Activated naive CD4-positive, alpha-beta T cell treated with anti-CD3 and anti-CD28 coated beads for 36 hours (primary cell): ENCODE results near the gene FER1L5. TPM values are rescaled to one million over a fixed set of nuclear protein-coding genes. Genes with fewer than 3 reads are reported as not detected.
"Not testable (repeated sequence)": the region's sequence is repeated elsewhere in the genome, so short reads cannot be mapped to it uniquely, and the experiment has no call there.

Experiments used
- CTCF ChIA-PET: fragments of 350-600 bp; sonication (Branson Sonifier 250); formaldehyde crosslinking; loops from one replicate; lab custom pipeline; 2021; ENCODE audit warnings: antibody characterized with exemption; lab: Charles Lee
- DNase-seq: peaks from one replicate; pipeline ENCODE4 v3.0.0-alpha.2; 2020
- H3K27ac Mint-ChIP-seq: one replicate; pipeline ENCODE4 v1.8.0; 2021; ENCODE audit warnings: mild to moderate bottlenecking, mixed read lengths
- H3K27me3 Mint-ChIP-seq: one replicate; pipeline ENCODE4 v1.8.0; 2021; ENCODE audit warnings: low read depth, mixed read lengths
- H3K36me3 Mint-ChIP-seq: one replicate; pipeline ENCODE4 v1.8.0; 2021; ENCODE audit warnings: low read depth, mixed read lengths
- H3K4me1 Mint-ChIP-seq: one replicate; pipeline ENCODE4 v1.8.0; 2021; ENCODE audit warnings: low read depth, mixed read lengths
- H3K4me3 Mint-ChIP-seq: one replicate; pipeline ENCODE4 v1.8.0; 2021; ENCODE audit warnings: mild to moderate bottlenecking, moderate library complexity, mixed read lengths
- H3K9me3 Mint-ChIP-seq: one replicate; pipeline ENCODE4 v1.8.0; 2021; ENCODE audit warnings: mixed read lengths
- intact Hi-C: fragments of 100-400 bp; cut with micrococcal nuclease; formaldehyde crosslinking; loops from one replicate; pipeline ENCODE4 v1.15.1; 2023
- total RNA-seq, 2 experiments: library from RNA; stranded (reverse); gene quantifications; one replicate each; pipeline ENCODE4 v1.2.3, GENCODE V29; 2021

The FER1L5 gene
- total RNA-seq, 2 experiments from 2014 or later, result not detected

DNA sequence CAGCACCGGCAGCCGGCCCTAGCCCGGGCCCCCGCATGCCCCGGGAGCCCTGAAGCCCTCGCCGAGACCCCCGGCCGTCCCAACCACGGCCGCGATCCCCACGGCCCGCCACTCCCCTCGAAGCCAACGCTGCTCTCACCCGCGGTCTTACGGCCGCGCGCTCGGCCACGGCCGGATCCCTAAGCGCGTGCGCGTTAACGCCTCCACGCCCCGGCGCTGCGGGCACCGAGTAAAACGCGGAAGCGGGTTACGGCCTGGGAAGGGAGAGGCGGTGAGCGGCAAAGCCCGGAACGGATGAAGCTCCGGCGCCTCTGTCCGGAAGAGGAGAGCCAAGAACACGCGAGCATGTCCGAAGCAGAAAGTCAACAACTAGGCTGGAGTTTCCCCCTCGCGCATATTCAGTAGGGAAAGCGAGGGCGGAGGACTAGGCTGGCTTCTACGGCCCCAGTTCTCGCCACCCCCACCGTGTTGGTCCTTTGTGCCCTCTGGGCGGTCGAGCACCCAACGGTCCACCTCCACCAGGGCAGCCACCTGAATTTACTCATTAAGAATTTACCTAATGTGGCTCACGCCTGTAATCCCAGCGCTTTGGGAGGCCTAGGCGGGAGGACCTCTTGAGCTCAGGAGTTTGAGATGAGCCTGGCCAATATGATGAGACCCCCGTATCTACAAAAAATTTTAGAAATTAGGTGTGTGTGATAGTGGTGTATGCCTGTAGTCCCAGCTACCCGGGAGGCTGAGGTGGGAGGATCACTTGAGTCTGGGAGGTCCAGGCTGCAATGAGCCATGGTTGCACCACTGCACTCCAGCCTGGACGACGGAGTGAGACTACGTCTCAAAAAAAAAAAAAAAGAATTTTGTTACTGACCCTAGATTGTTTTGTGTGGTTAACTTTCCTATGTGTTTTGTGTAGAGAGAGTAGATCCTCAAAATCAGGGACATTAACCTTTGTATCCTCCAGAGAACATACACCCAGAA, 4.1 kb upstream of the FER1L5 start, which contains the start of gene KANSL3:
KANSL3 (minus strand) TSS at position 169 of the 978 bp plus-strand sequence. CDS start 1,177 bp downstream, outside the sequence.
- peak; percentile 92 for DNase-seq
- intact Hi-C loops, result loop anchor here (1.0 to 5.0 kb wide), 9 partner anchors 21 to 331 kb away; partner anchors contain the start of genes ANKRD39, ARID5A, CNNM3 and CNNM4
- CTCF ChIA-PET, result interaction anchor here (1.4 to 1.8 kb wide), 2 partner anchors 125 to 162 kb away, joined by 3 to 5 read pairs; no protein-coding TSS in a partner anchor
- peaks cover 31% of the 10 kb centered on the region for H3K4me1 Mint-ChIP-seq
- H3K36me3 Mint-ChIP-seq, result peaks cover 24% of the 10 kb centered on the region
- peak within 1 kb of the TSS; percentile 93 for H3K4me3 Mint-ChIP-seq
- no peaks in the 10 kb centered on the region for H3K27me3 Mint-ChIP-seq
- H3K9me3 Mint-ChIP-seq, result no peaks in the 10 kb centered on the region
- peak within 1 kb of the TSS; percentile 85 for H3K27ac Mint-ChIP-seq

DNA sequence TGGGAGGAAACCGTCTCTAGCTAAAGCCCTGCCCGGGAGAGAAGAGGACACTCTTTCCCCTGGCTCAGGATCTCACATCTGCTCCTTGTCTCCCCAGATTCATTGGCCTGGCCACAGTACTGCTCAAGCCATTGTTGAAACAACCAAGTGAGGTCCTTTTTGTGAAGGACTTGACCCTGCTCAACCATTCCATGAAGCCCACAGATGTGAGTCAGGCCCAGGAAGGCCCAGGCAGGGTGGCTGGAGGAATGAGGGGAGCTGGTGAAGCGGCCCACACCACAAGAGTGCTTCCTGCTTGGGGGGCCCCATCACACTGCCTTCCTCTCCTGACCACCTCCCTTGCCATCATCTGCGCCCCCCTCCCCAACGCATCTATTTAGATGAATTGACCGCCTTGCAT, 5.1 kb downstream of the FER1L5 start:
- CTCF ChIA-PET, result no interaction called here
- Mint-ChIP-seq H3K36me3 (no peaks in the 10 kb centered on the region), H3K27ac (no peak overlapping the region), H3K9me3 (no peaks in the 10 kb centered on the region), H3K4me1 (no peaks in the 10 kb centered on the region), H3K27me3 (no peaks in the 10 kb centered on the region), H3K4me3 (no peak overlapping the region)
- intact Hi-C loops, result no loop called here
- DNase-seq, result no peak

DNA sequence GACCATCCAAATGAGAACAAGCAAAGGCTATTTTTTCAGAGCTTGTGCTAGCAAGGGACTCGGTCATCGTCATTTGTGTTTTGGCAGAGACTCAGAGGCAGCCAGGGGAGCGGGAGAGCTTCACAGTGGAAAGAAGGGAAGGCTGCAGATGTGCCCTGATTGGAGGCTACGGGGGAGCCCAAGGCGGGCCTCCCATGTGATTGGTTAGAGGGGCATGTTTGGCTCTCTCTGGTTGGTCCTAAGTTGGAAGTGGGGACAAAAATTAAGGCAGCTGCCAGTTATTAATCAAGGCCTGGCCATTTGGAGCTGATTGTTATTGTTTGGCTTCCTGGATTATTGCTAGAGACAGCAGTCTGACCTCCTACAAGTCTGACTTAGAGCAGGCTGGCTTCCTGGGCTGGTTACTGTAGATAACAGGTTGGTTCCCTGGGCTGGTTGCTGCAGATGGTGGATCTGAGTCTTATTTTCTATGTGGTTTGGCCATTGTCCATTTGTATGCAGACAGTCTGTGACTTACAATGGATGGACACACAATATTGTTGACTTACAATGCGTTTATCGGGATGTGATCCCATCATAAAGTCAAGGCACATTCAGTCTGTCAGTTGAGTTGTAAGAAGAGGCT, 5.9 kb downstream of the FER1L5 start:
- CTCF ChIA-PET, result no interaction called here

DNA sequence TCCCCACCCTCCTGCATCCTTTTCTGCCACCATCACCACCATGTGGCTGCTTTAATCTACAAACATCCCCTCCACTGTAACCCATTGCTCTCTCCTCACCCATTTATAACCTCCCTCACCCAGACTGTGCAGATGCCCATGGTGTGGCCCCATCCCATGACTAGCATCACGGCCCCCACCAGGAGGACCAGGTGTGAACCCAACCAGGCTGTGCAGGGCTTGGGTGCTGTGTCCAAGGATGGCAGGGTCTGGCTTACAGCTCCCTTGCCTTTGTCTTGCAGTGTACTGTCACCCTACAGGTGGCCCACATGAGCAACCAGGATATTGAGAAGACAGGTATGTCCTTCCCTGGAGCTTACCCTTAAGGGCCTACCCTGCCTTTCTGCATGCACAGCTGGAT, 6.8 kb downstream of the FER1L5 start:
- H3K4me1 Mint-ChIP-seq, result no peaks in the 10 kb centered on the region
- no peaks in the 10 kb centered on the region for H3K9me3 Mint-ChIP-seq
- DNase-seq, result no peak
- intact Hi-C loops, result no loop called here
- H3K27ac Mint-ChIP-seq, result no peak overlapping the region
- H3K27me3 Mint-ChIP-seq, result no peaks in the 10 kb centered on the region
- no peaks in the 10 kb centered on the region for H3K36me3 Mint-ChIP-seq
- H3K4me3 Mint-ChIP-seq, result no peak overlapping the region
- CTCF ChIA-PET, result no interaction called here

More for the DNA sequence above, 5.9 kb downstream of the FER1L5 start:
- no peaks in the 10 kb centered on the region for H3K9me3 Mint-ChIP-seq
- intact Hi-C loops, result no loop called here
- no peaks in the 10 kb centered on the region for H3K4me1 Mint-ChIP-seq
- no peak overlapping the region for H3K27ac Mint-ChIP-seq
- H3K27me3 Mint-ChIP-seq, result no peaks in the 10 kb centered on the region
- no peak overlapping the region for H3K4me3 Mint-ChIP-seq
- no peak for DNase-seq
- H3K36me3 Mint-ChIP-seq, result no peaks in the 10 kb centered on the region

DNA sequence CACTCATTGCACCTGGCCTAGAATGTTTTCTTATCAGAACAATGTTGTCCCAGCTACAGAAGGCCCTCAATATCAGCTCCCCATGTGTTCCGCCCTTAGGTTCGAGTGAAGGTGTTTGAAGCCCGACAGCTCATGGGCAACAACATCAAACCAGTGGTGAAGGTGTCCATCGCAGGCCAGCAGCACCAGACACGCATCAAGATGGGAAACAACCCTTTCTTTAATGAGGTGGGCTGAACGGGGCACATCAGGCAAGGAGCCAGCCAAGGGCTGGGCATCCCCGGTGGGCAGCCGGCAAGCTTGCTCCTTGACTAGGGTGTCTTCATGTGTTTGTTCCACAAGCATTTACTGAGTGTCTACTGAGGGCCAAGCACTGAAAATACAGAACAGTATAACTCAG, 9.2 kb downstream of the FER1L5 start:
- Mint-ChIP-seq H3K4me1 (no peaks in the 10 kb centered on the region), H3K27ac (no peak overlapping the region), H3K36me3 (no peaks in the 10 kb centered on the region), H3K9me3 (no peaks in the 10 kb centered on the region), H3K4me3 (no peak overlapping the region), H3K27me3 (no peaks in the 10 kb centered on the region)
- DNase-seq, result no peak
- intact Hi-C loops, result no loop called here
- CTCF ChIA-PET, result interaction anchor here (0.6 kb wide), 2 partner anchors 154 to 290 kb away, joined by 3 to 4 read pairs; no protein-coding TSS in a partner anchor

DNA sequence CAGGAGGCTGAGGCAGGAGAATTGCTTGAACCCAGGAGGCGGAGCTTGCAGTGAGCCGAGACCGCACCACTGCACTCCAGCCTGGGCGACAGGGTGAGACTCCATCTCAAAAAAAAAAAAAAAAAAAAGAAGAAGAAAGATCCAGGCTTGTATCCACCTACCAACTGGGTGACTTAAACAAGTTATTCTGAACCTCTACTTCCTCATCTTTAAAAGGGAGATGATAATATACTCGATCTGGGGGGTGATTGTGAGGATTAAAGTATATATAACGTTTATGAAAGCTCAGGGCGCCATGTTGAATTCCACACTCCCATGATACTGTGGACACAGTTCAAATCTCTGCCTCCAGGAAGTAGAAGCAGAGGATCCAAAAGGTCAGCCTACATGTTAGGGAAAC, 12.2 kb downstream of the FER1L5 start:
- H3K9me3 Mint-ChIP-seq, H3K36me3 Mint-ChIP-seq, intact Hi-C loops, H3K4me3 Mint-ChIP-seq, H3K27me3 Mint-ChIP-seq, CTCF ChIA-PET, H3K27ac Mint-ChIP-seq, DNase-seq, H3K4me1 Mint-ChIP-seq: not testable (repeated sequence)

DNA sequence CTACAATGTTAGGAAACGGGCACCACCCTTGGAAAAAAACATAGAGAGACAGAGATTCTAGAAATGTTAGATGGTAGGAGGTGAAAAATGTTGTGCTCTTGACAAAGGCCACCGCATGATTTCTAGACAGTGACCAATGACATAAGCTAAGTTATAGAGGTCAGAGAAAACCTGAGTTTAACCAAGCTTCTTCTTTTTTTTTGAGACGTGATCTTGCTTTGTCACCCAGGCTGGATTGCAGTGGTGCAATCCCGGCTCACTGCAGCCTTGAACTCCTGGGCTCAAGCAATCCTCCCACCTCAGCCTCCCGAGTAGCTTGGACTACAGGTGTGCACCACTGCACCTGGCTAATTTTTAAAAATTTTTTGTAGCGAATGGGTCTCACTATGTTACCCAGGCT, 13.0 kb downstream of the FER1L5 start:
- no peaks in the 10 kb centered on the region for H3K36me3 Mint-ChIP-seq
- CTCF ChIA-PET, result no interaction called here
- H3K4me3 Mint-ChIP-seq, result no peak overlapping the region
- no peaks in the 10 kb centered on the region for H3K27me3 Mint-ChIP-seq
- intact Hi-C loops, result no loop called here
- no peaks in the 10 kb centered on the region for H3K4me1 Mint-ChIP-seq
- H3K27ac Mint-ChIP-seq, result no peak overlapping the region
- no peaks in the 10 kb centered on the region for H3K9me3 Mint-ChIP-seq
- no peak for DNase-seq

DNA sequence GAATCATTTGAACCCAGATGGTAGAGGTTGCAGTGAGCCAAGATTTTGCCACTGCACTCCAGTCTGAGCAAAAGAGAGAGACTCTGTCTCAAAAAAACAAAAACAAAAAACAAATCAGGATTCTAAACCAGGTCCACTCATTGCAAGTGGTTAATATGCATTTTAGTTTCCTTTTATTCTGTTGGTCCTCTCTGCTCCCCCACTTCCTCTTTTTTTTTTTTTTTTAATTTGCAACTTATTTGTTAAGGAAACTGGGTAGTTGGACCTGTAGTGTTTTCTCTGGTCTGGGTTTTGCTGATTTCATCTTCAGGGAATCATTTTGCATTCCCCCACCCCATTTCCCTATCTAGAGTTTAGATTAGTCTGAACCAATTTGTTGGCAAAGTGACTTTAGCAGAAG, 14.0 kb downstream of the FER1L5 start:
- Mint-ChIP-seq H3K4me3 (no peak overlapping the region), H3K4me1 (no peaks in the 10 kb centered on the region), H3K36me3 (no peaks in the 10 kb centered on the region), H3K27ac (no peak overlapping the region), H3K27me3 (no peaks in the 10 kb centered on the region), H3K9me3 (no peaks in the 10 kb centered on the region)
- DNase-seq, result no peak
- CTCF ChIA-PET, result interaction anchor here (0.7 kb wide), 1 partner anchor 141 kb away, joined by 4 read pairs; no protein-coding TSS in a partner anchor
- intact Hi-C loops, result no loop called here

DNA sequence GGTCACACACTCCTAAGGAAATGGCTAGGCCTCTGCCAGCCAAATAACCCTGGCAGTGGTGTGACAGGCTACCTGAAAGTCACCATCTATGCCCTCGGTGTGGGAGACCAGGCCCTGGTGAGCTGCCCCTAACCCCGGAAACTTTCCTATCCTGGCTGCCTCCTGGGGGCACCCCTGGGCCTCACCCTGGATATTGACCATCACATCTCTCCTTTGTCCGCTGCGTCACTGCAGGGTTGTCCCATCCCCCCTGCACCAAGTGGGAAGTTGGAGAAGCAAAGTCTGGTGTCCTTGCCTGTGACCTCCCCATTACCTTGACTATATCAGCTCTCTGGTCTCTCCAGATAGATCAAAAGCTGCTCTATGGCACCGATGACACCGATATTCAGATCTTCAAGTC, 18.8 kb downstream of the FER1L5 start:
- no peak overlapping the region for H3K4me3 Mint-ChIP-seq
- H3K4me1 Mint-ChIP-seq, result no peaks in the 10 kb centered on the region
- intact Hi-C loops, result no loop called here

DNA sequence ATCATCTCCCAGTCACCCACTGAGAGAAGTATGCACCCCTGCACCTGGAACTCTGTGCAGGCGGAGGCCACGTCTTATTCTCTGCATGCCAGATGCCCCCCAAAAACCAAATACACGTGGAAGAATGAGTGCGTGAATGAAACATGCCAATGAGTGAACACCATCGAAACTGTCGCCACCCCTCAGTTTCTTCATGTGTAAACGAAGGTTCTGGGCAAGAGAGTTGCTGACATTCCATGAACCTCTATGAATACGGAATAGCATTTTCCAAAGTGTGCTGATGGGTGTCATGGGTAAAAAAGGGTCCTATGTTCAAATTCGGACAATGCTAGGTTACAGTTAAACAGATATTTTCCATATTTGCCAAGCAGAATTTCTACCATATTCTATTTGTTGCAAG, 19.8 kb downstream of the FER1L5 start:
- Mint-ChIP-seq H3K4me3 (no peak overlapping the region), H3K27ac (no peak overlapping the region), H3K9me3 (no peaks in the 10 kb centered on the region), H3K36me3 (no peaks in the 10 kb centered on the region), H3K27me3 (no peaks in the 10 kb centered on the region), H3K4me1 (no peaks in the 10 kb centered on the region)
- CTCF ChIA-PET, result no interaction called here
- no peak for DNase-seq
- intact Hi-C loops, result no loop called here

More for the DNA sequence above, 18.8 kb downstream of the FER1L5 start:
- no peaks in the 10 kb centered on the region for H3K27me3 Mint-ChIP-seq
- CTCF ChIA-PET, result no interaction called here
- no peaks in the 10 kb centered on the region for H3K9me3 Mint-ChIP-seq
- no peak for DNase-seq
- H3K27ac Mint-ChIP-seq, result no peak overlapping the region
- no peaks in the 10 kb centered on the region for H3K36me3 Mint-ChIP-seq

DNA sequence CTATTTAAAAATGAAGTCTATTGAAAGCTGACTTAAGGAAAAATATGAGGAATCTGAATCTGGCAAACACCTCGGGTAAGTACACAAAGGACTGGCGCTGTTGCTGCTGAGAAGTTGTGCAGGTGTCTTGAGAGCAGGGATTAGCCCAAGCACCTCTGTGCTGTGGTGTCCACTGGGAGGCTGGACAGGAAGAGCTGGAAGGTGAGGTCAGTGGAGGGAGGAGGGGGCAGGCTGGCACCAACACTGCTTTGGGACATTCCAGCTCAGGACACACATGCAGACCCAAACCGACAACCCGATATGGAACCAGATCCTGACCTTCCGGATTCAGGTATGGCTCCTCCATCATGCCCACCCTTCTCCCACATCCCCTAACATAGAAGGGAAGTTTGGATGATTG, 20.6 kb downstream of the FER1L5 start:
- Mint-ChIP-seq H3K27ac (no peak overlapping the region), H3K9me3 (no peaks in the 10 kb centered on the region), H3K36me3 (no peaks in the 10 kb centered on the region)

DNA sequence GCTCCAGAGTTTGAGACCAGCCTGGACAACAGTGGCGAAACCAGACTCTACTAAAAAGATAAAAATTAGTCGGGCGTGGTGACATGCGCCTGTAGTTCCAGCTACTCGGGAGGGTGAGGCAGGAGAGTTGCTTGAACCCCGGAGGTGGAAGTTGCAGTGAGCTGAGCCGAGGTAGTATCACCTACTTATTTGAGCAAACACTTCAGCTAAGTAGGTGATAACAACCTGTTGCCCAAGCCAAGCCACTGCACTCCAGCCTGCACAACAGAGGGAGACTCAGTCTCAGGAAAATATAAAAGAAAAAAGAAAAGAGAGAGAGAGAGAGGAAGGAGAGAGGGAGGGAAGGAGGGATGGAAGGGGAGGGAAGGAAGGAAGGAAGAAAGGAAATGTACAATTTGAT, 21.3 kb downstream of the FER1L5 start:
- Mint-ChIP-seq H3K36me3 (no peaks in the 10 kb centered on the region), H3K4me1 (no peaks in the 10 kb centered on the region), H3K27ac (no peak overlapping the region), H3K27me3 (no peaks in the 10 kb centered on the region), H3K4me3 (no peak overlapping the region), H3K9me3 (no peaks in the 10 kb centered on the region)
- CTCF ChIA-PET, result no interaction called here
- no peak for DNase-seq
- intact Hi-C loops, result no loop called here

More for the DNA sequence above, 20.6 kb downstream of the FER1L5 start:
- no peak overlapping the region for H3K4me3 Mint-ChIP-seq
- no peaks in the 10 kb centered on the region for H3K4me1 Mint-ChIP-seq
- intact Hi-C loops, result no loop called here
- CTCF ChIA-PET, result no interaction called here
- H3K27me3 Mint-ChIP-seq, result no peaks in the 10 kb centered on the region
- no peak for DNase-seq
